ENCODE results near the gene NEMP2. TPM values are rescaled to one million over a fixed set of nuclear protein-coding genes. Genes with fewer than 3 reads are reported as not detected.

NEMP2 gene
- total and polyA plus RNA-seq, 2 experiments from 2014 or later, result 3.2 to 9.9 TPM

- TF ChIP-seq EZH2phosphoT487 (IDR thresholded peaks at IDR 0.05; ENCODE audit: low read depth, severe bottlenecking, unreplicated experiment), result no peak
- no peak for TF ChIP-seq EZH2 (IDR thresholded peaks at IDR 0.05; ENCODE audit: borderline replicate concordance)
- TF ChIP-seq, protein P1, sequence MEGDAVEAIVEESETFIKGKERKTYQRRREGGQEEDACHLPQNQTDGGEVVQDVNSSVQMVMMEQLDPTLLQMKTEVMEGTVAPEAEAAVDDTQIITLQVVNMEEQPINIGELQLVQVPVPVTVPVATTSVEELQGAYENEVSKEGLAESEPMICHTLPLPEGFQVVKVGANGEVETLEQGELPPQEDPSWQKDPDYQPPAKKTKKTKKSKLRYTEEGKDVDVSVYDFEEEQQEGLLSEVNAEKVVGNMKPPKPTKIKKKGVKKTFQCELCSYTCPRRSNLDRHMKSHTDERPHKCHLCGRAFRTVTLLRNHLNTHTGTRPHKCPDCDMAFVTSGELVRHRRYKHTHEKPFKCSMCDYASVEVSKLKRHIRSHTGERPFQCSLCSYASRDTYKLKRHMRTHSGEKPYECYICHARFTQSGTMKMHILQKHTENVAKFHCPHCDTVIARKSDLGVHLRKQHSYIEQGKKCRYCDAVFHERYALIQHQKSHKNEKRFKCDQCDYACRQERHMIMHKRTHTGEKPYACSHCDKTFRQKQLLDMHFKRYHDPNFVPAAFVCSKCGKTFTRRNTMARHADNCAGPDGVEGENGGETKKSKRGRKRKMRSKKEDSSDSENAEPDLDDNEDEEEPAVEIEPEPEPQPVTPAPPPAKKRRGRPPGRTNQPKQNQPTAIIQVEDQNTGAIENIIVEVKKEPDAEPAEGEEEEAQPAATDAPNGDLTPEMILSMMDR (IDR thresholded peaks at IDR 0.05; ENCODE audit: poor library complexity), result no peak
- Histone ChIP-seq H3K27ac (no peak overlapping the region), H4K20me1 (ENCODE audit: insufficient read depth, poor library complexity, severe bottlenecking) (no peaks in the 10 kb centered on the region), H3K4me3 (no peak overlapping the region), H2AFZ (no peak overlapping the region), H3K9me3 (ENCODE audit: low read depth) (no peaks in the 10 kb centered on the region), H3K27me3 (no peaks in the 10 kb centered on the region), H3K4me2 (no peak overlapping the region), H3K9me2 (replicated peaks; ENCODE audit: insufficient read depth) (no peaks in the 10 kb centered on the region), H3K79me2 (no peaks in the 10 kb centered on the region), H3K4me1 (ENCODE audit: insufficient read depth) (peaks cover 7% of the 10 kb centered on the region), H3K36me3 (replicated peaks; ENCODE audit: insufficient read depth, low read depth) (no peaks in the 10 kb centered on the region)
- DNase-seq (ENCODE audit: low spot score), result no peak
- 94% methylated on average over 2 of the region's 2 CpGs for WGBS (ENCODE audit: low lambda C conversion rate, missing lambda C conversion rate)
Observed at GRCh38 chr2:190462181-190462580, 72.3 kb downstream of the NEMP2 start.

DNA sequence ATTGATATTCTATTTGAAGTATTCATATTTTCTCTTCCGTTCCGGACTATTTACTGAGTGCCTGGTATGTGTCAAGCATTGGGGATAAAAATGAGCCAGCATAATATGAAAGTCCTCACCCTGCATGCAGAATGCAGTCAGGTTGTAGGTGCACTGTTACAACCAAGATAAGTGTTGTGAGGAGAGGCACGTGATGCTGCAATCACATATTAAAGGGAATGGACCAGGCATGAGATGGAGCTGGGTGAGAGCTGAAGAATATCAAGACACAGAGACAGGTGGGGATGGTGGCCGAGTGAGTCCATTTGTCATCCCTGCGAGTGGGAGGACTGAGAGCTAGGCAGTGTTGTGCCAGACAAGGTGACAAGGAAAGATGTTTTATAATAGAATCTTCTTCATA, 74.0 kb downstream of the NEMP2 start:
- no peak overlapping the region for H3K4me2 ChIP-seq
- no peak overlapping the region for H2AFZ ChIP-seq
- DNase-seq (ENCODE audit: low spot score), result no peak
- peaks cover 3% of the 10 kb centered on the region for H3K4me1 ChIP-seq (ENCODE audit: insufficient read depth)
- H3K4me3 ChIP-seq, result no peak overlapping the region
- no peaks in the 10 kb centered on the region for H3K9me3 ChIP-seq (ENCODE audit: low read depth)
- H4K20me1 ChIP-seq (ENCODE audit: insufficient read depth, poor library complexity, severe bottlenecking), result no peaks in the 10 kb centered on the region
- no peaks in the 10 kb centered on the region for H3K9me2 ChIP-seq (replicated peaks; ENCODE audit: insufficient read depth)
- H3K27me3 ChIP-seq, result no peaks in the 10 kb centered on the region
- H3K36me3 ChIP-seq (replicated peaks; ENCODE audit: insufficient read depth, low read depth), result no peaks in the 10 kb centered on the region
- H3K79me2 ChIP-seq, result no peaks in the 10 kb centered on the region
- H3K27ac ChIP-seq, result no peak overlapping the region
- 88% methylated on average over 5 of the region's 5 CpGs for WGBS (ENCODE audit: low lambda C conversion rate, missing lambda C conversion rate)
- TF ChIP-seq EZH2phosphoT487 (IDR thresholded peaks at IDR 0.05; ENCODE audit: low read depth, severe bottlenecking, unreplicated experiment), result no peak
- TF ChIP-seq, protein P1 (IDR thresholded peaks at IDR 0.05; ENCODE audit: poor library complexity), result no peak

DNA sequence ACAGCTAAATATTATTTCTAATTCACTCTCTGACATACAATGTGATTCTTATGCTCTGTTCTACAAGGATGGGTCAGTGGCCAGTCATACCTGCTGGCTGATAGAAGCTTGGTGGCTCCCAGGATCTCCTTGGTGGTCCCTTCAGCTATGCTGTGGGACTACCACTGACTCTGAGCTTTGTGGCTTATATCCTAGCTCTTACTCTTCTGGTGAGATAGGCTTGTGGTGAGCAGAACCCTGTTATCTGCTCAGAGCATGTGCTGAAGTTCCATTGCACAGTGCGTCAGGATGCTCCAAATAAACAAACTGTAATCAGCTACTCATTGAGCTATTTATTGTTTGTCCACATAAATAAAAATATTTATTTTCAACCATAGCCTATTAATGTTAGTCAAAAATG, 74.6 kb downstream of the NEMP2 start:
- no peak overlapping the region for H3K4me3 ChIP-seq
- TF ChIP-seq EZH2 (IDR thresholded peaks at IDR 0.05; ENCODE audit: borderline replicate concordance) (no peak), EZH2phosphoT487 (IDR thresholded peaks at IDR 0.05; ENCODE audit: low read depth, severe bottlenecking, unreplicated experiment) (no peak)
- TF ChIP-seq, protein P1 (IDR thresholded peaks at IDR 0.05; ENCODE audit: poor library complexity), result no peak
- no peaks in the 10 kb centered on the region for H3K36me3 ChIP-seq (replicated peaks; ENCODE audit: insufficient read depth, low read depth)
- no peaks in the 10 kb centered on the region for H3K9me2 ChIP-seq (replicated peaks; ENCODE audit: insufficient read depth)
- DNase-seq (ENCODE audit: low spot score), result no peak
- H4K20me1 ChIP-seq (ENCODE audit: insufficient read depth, poor library complexity, severe bottlenecking), result no peaks in the 10 kb centered on the region
- no peaks in the 10 kb centered on the region for H3K27me3 ChIP-seq
- no peak overlapping the region for H3K4me2 ChIP-seq
- H3K4me1 ChIP-seq (ENCODE audit: insufficient read depth), result peaks cover 1% of the 10 kb centered on the region
- H3K9me3 ChIP-seq (ENCODE audit: low read depth), result no peaks in the 10 kb centered on the region
- no peak overlapping the region for H2AFZ ChIP-seq
- no peaks in the 10 kb centered on the region for H3K79me2 ChIP-seq
- no peak overlapping the region for H3K27ac ChIP-seq
- 78% methylated on average over 1 of the region's 1 CpG for WGBS (ENCODE audit: low lambda C conversion rate, missing lambda C conversion rate)
